Fibroblast of lung (primary cell): ENCODE results near the gene ARSD. TPM values are rescaled to one million over a fixed set of nuclear protein-coding genes. Genes with fewer than 3 reads are reported as not detected.

Experiments used
- DNase-seq, 2 donors: peaks; one replicate each; pipeline versions ENCODE4 v3.0.0 to v3.0.0-alpha.2; 2010; ENCODE audit warnings: low read depth in 2 of 2
- H2AFZ ChIP-seq: 2 replicates; pipeline ENCODE4 v1.5.1; 2012; ENCODE audit warnings: low read length, control low read depth, inconsistent platforms
- H3K27ac ChIP-seq: 2 replicates; pipeline ENCODE4 v1.5.1; 2011; ENCODE audit warnings: low read length, control low read depth; ENCODE audit not compliant: insufficient read depth
- H3K27me3 ChIP-seq: 2 replicates; pipeline ENCODE4 v1.5.1; 2011; ENCODE audit warnings: mild to moderate bottlenecking, low read length; ENCODE audit not compliant: control insufficient read depth, insufficient read depth
- H3K36me3 ChIP-seq: 2 replicates; pipeline ENCODE4 v1.5.1; 2011; ENCODE audit warnings: low read length; ENCODE audit not compliant: control insufficient read depth, insufficient read depth
- H3K4me1 ChIP-seq: 2 replicates; pipeline ENCODE4 v1.5.1; 2011; ENCODE audit warnings: low read length; ENCODE audit not compliant: control insufficient read depth, insufficient read depth; ENCODE audit errors: extremely low read depth
- H3K4me2 ChIP-seq: 2 replicates; pipeline ENCODE4 v1.5.1; 2011; ENCODE audit warnings: low read length, control low read depth; ENCODE audit not compliant: insufficient read depth; ENCODE audit errors: extremely low read depth
- H3K4me3 ChIP-seq, 4 experiments: fragments of 200-600 bp in 1 of 4; sonication (generic) in 1 of 4; replicated peaks in 1 of 4; 2 replicates each; pipeline ENCODE4 v1.5.1; 2011 to 2016; ENCODE audit warnings: low read length in 4 of 4, low read depth in 3 of 4, mild to moderate bottlenecking in 3 of 4, control low read depth in 2 of 4, inconsistent platforms in 1 of 4, mixed read lengths in 1 of 4; ENCODE audit not compliant: insufficient read depth in 1 of 4; ENCODE audit errors: control extremely low read depth in 1 of 4
- H3K79me2 ChIP-seq: 2 replicates; pipeline ENCODE4 v1.5.1; 2012; ENCODE audit warnings: mild to moderate bottlenecking, low read length, inconsistent platforms; ENCODE audit not compliant: control insufficient read depth, insufficient read depth
- H3K9ac ChIP-seq: 2 replicates; pipeline ENCODE4 v1.5.1; 2011; ENCODE audit warnings: mild to moderate bottlenecking, low read length, control low read depth; ENCODE audit not compliant: insufficient read depth
- H3K9me3 ChIP-seq: 2 replicates; pipeline ENCODE4 v1.5.1; 2012; ENCODE audit warnings: low read depth, low read length; ENCODE audit not compliant: control insufficient read depth, insufficient read depth
- H4K20me1 ChIP-seq: 2 replicates; pipeline ENCODE4 v1.5.1; 2011; ENCODE audit warnings: low read length; ENCODE audit not compliant: control insufficient read depth, insufficient read depth; ENCODE audit errors: extremely low read depth
- EZH2 ChIP-seq: IDR thresholded peaks from 2 replicates; pipeline ENCODE4 v1.5.1; 2012; ENCODE audit warnings: low read length, control low read depth, mild to moderate bottlenecking; ENCODE audit errors: missing control alignments
- polyA plus RNA-seq, 2 donors: library from polyadenylated mRNA; depleted of rRNA in 1 of 2; stranded (reverse) in 1 of 2; unstranded in 1 of 2; fragments of >200 nt; gene quantifications; 2 replicates each; pipeline ENCODE4 v1.2.1, GENCODE V29; 2011 to 2012; ENCODE audit warnings: missing spikeins in 1 of 2
- total RNA-seq: library from RNA; depleted of rRNA; stranded (reverse); fragments of >200 nt; gene quantifications from 2 replicates; pipeline ENCODE4 v1.2.1, GENCODE V29; 2014
- TF ChIP-seq, protein P1 (sequence below), 2 donors: IDR thresholded peaks in 1 of 2; conservative IDR thresholded peaks in 1 of 2; 1 replicate in 1 of 2; 2 replicates in 1 of 2; pipeline ENCODE4 v1.5.1; 2011 to 2012; ENCODE audit warnings: low read length in 2 of 2, control low read depth in 1 of 2, inconsistent platforms in 1 of 2, low read depth in 1 of 2, mild to moderate bottlenecking in 1 of 2

ARSD gene
- total and polyA plus RNA-seq, 2 donors (not counting 1 experiment from before 2014, with no cell fraction given), result 7.5 to 30.7 TPM

DNA sequence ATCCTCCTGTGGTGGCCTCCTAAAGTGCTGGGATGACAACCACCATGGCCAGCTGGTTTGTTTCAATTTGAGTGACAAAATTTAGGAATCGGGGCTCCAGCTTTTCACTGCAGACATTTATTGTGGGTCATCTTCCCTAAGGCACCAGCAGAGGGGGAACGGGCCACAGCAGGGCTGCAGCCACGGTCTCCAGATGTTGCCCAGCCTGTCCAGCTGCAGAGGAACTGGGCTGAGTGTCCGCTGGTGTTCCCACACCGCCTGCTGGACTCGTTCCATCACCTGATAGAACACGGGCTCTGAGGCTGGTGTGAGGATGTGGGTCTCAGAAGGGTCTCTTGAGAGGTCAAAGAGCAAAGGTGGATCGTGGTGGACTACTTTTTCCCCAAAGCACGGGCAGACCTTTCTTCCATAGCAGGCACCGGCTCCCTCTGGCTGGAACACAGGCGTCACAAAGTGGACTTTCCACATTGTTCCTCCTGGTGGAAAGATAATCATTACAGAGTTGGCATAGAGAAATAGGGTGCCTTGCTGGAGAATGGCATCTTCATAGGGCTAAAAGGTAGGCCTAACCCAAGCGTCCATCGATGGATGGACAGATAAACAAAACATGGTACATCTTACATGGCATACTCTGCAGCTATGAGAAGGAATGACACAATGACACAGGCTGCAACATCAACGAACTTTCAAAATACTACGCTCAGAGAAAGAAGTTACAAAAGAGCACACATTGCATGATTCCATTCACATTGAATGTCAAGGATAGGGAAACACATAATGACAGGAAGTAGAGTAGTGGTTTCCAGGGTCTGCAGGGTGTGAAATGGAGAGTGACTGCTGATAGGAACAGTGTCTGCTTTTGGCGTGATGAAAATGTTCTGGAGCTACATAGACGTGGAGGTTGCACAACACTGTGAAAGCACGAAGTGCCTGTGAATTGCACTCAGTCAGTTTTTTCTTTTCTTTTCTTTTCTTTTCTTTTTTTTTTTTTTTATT, 5.9 kb upstream of the ARSD start:
- Histone ChIP-seq H2AFZ (no peak overlapping the region), H3K9me3 (no peaks in the 10 kb centered on the region), H4K20me1 (no peaks in the 10 kb centered on the region), H3K27me3 (no peaks in the 10 kb centered on the region), H3K4me1 (no peaks in the 10 kb centered on the region), H3K36me3 (no peaks in the 10 kb centered on the region), H3K4me2 (no peak overlapping the region), H3K9ac (no peak overlapping the region), H3K27ac (no peak overlapping the region), H3K79me2 (no peaks in the 10 kb centered on the region), H3K4me3 (no peak overlapping the region)
- peak in 1 of 2 donors; percentile 9 for DNase-seq
- TF ChIP-seq, protein P1, sequence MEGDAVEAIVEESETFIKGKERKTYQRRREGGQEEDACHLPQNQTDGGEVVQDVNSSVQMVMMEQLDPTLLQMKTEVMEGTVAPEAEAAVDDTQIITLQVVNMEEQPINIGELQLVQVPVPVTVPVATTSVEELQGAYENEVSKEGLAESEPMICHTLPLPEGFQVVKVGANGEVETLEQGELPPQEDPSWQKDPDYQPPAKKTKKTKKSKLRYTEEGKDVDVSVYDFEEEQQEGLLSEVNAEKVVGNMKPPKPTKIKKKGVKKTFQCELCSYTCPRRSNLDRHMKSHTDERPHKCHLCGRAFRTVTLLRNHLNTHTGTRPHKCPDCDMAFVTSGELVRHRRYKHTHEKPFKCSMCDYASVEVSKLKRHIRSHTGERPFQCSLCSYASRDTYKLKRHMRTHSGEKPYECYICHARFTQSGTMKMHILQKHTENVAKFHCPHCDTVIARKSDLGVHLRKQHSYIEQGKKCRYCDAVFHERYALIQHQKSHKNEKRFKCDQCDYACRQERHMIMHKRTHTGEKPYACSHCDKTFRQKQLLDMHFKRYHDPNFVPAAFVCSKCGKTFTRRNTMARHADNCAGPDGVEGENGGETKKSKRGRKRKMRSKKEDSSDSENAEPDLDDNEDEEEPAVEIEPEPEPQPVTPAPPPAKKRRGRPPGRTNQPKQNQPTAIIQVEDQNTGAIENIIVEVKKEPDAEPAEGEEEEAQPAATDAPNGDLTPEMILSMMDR (conservative IDR thresholded peaks at IDR 0.05 in 1 of 2, IDR thresholded peaks at IDR 0.05 in 1 of 2; ENCODE audit: low read depth in 1 of 2, low read length in 2 of 2), result no peak

DNA sequence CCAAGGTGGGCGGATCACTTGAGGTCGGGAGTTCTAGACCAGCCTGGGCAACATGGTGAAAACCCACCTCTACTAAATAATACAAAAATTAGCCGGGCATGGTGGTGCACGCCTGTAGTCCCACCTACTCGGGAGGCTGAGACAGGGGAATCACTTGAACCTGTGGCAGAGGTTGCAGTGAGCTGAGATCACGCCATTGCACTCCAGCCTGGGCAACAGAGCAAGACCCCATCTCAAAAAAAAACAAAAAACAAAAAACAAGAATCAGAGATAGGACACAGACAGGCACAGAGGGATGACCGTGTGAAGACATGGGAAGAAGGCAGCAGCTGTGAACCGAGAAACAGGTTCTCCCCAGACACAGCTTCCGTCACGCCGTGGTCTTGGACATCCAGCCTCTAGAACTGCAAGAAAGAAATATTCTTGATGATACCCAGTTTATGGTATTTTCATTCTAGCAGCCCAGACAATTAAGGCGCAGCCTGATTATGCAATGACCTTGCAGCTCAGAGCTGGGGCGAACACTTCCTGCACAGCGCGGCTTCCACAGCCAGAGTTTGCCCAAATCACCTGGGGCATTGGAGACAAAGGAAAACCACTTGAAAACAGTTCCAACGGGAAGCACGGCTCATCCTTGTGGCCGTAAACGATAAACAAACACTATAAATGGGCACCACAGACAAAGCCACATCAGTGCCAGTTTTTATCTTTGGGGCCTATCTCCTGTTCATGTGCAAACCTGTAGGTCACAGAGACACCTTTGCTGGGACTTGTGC, 4.2 kb upstream of the ARSD start:
- Histone ChIP-seq H3K4me2 (no peak overlapping the region), H3K79me2 (no peaks in the 10 kb centered on the region), H3K27me3 (no peaks in the 10 kb centered on the region), H3K9ac (no peak overlapping the region), H4K20me1 (no peaks in the 10 kb centered on the region), H3K4me3 (no peak overlapping the region), H3K4me1 (no peaks in the 10 kb centered on the region), H3K36me3 (no peaks in the 10 kb centered on the region), H3K9me3 (no peaks in the 10 kb centered on the region), H3K27ac (no peak overlapping the region), H2AFZ (no peak overlapping the region)
- TF ChIP-seq, protein P1 (conservative IDR thresholded peaks at IDR 0.05 in 1 of 2, IDR thresholded peaks at IDR 0.05 in 1 of 2; ENCODE audit: low read depth in 1 of 2, low read length in 2 of 2), result no peak
- no peak for TF ChIP-seq EZH2
- DNase-seq, result no peak

DNA sequence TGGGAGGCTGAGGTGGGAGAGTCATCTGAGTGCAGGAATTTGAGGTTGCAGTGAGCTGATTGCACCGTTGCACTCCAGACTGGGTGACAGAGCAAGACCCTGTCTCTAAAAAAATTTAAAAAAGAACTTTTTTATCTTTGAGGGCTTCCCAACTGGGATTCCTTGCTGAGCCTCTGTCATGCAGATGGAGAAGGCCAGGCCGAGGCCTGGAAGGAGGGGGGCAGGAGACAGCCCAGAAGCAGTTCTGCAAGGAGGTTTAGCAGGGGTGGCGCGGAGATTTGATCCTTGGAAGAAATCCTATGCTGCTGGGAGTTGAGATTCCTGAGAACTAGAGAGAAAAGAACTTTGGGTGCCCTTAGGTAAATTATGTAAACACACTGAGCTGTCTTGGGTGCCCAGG, 2.5 kb upstream of the ARSD start:
- Histone ChIP-seq H3K4me3 (no peak overlapping the region), H3K27ac (no peak overlapping the region), H3K36me3 (no peaks in the 10 kb centered on the region), H2AFZ (no peak overlapping the region), H3K9ac (no peak overlapping the region), H3K4me1 (no peaks in the 10 kb centered on the region), H4K20me1 (no peaks in the 10 kb centered on the region), H3K27me3 (no peaks in the 10 kb centered on the region), H3K79me2 (no peaks in the 10 kb centered on the region), H3K9me3 (no peaks in the 10 kb centered on the region), H3K4me2 (no peak overlapping the region)
- no peak for TF ChIP-seq EZH2
- TF ChIP-seq, protein P1 (conservative IDR thresholded peaks at IDR 0.05 in 1 of 2, IDR thresholded peaks at IDR 0.05 in 1 of 2; ENCODE audit: low read depth in 1 of 2, low read length in 2 of 2), result no peak
- no peak for DNase-seq
